SIG-M5 treated with dmso at 0.1 percent for 504 hours (cell line): ENCODE data around the gene TEAD3.
"Not testable (repeated sequence)": the region's sequence is repeated elsewhere in the genome, so short reads cannot be mapped to it uniquely, and the experiment has no call there.

Source experiments
- DNase-seq: peaks from one replicate; lab custom pipeline; 2025; ENCODE audit not compliant: unreplicated experiment; lab: John Stamatoyannopoulos, UW

Gene TEAD3

GRCh38 chr6:35496841-35497570 lies at the start of gene TEAD3:
Gene TEAD3, minus strand, starts transcription at chr6:35497079.
- DNase-seq: peak; percentile 36

GRCh38 chr6:35544769-35545361 lies 48.0 kb upstream of the TEAD3 start:
- no peak for DNase-seq

- DNase-seq: no peak
Measured at GRCh38 chr6:35543459-35544193, 46.7 kb upstream of the TEAD3 start.

- no peak for DNase-seq
Measured at GRCh38 chr6:35541836-35542235, 45.0 kb upstream of the TEAD3 start.

GRCh38 chr6:35539223-35539622 lies 42.3 kb upstream of the TEAD3 start:
- no peak for DNase-seq

- DNase-seq: not testable (repeated sequence)
Measured at GRCh38 chr6:35535847-35536246, 39.0 kb upstream of the TEAD3 start.

GRCh38 chr6:35534407-35535170 lies 37.7 kb upstream of the TEAD3 start:
- no peak for DNase-seq

GRCh38 chr6:35533981-35534380 lies 37.1 kb upstream of the TEAD3 start:
- DNase-seq: no peak

- DNase-seq: no peak
Measured at GRCh38 chr6:35532126-35532525, 35.2 kb upstream of the TEAD3 start.

GRCh38 chr6:35524380-35525020 lies 27.6 kb upstream of the TEAD3 start:
- no peak for DNase-seq

- DNase-seq: peak; percentile 41
Measured at GRCh38 chr6:35522660-35523658, 26.1 kb upstream of the TEAD3 start.

- no peak for DNase-seq
Measured at GRCh38 chr6:35522151-35522550, 25.3 kb upstream of the TEAD3 start.

- DNase-seq: no peak
Measured at GRCh38 chr6:35521235-35521634, 24.4 kb upstream of the TEAD3 start.

GRCh38 chr6:35519313-35520015 lies 22.6 kb upstream of the TEAD3 start:
- no peak for DNase-seq

GRCh38 chr6:35518566-35519312 lies 21.9 kb upstream of the TEAD3 start:
- no peak for DNase-seq

- not testable (repeated sequence) for DNase-seq
Measured at GRCh38 chr6:35517978-35518377, 21.1 kb upstream of the TEAD3 start.

- DNase-seq: no peak
Measured at GRCh38 chr6:35516712-35517111, 19.8 kb upstream of the TEAD3 start.

GRCh38 chr6:35515939-35516338 lies 19.1 kb upstream of the TEAD3 start:
- DNase-seq: not testable (repeated sequence)
